Endodermal cell (in vitro differentiated cells): ENCODE measurements around the gene DLG1. TPM values are rescaled to one million over a fixed set of nuclear protein-coding genes. Genes with fewer than 3 reads are reported as not detected.

Experiments
- DNase-seq: peaks from one replicate; pipeline ENCODE4 v3.0.0-alpha.2; 2017
- H3K27ac ChIP-seq: 2 replicates; pipeline ENCODE4 v1.5.1; 2013; ENCODE audit warnings: mild to moderate bottlenecking, low read depth, low read length, moderate library complexity
- H3K27me3 ChIP-seq: 2 replicates; pipeline ENCODE4 v1.6.1; 2013; ENCODE audit warnings: mild to moderate bottlenecking, low read length, moderate library complexity; ENCODE audit not compliant: insufficient read depth, control insufficient read depth, poor library complexity, severe bottlenecking
- H3K36me3 ChIP-seq: 2 replicates; pipeline ENCODE4 v1.7.0; 2013; ENCODE audit warnings: mild to moderate bottlenecking, low read length, moderate library complexity; ENCODE audit not compliant: control insufficient read depth, insufficient read depth
- H3K4me1 ChIP-seq: one replicate; pipeline ENCODE4 v1.7.0; 2013; ENCODE audit warnings: low read length; ENCODE audit not compliant: control insufficient read depth, insufficient read depth
- H3K4me3 ChIP-seq: 2 replicates; pipeline ENCODE4 v1.5.1; 2013; ENCODE audit warnings: mild to moderate bottlenecking, low read length, moderate library complexity
- H3K9ac ChIP-seq: 2 replicates; pipeline ENCODE4 v1.6.1; 2013; ENCODE audit warnings: mild to moderate bottlenecking, low read length, moderate library complexity; ENCODE audit not compliant: poor library complexity, severe bottlenecking; ENCODE audit errors: extremely low read depth
- H3K9me3 ChIP-seq: 2 replicates; pipeline ENCODE4 v1.6.1; 2013; ENCODE audit warnings: mild to moderate bottlenecking, low read length, moderate library complexity; ENCODE audit not compliant: control insufficient read depth
- H3K27ac Mint-ChIP-seq: 2 replicates; pipeline ENCODE4 v1.8.0; 2020; ENCODE audit warnings: mixed read lengths
- H3K27me3 Mint-ChIP-seq: 2 replicates; pipeline ENCODE4 v1.8.0; 2021; ENCODE audit warnings: mild to moderate bottlenecking, mixed read lengths; ENCODE audit not compliant: insufficient read depth
- H3K36me3 Mint-ChIP-seq: 2 replicates; pipeline ENCODE4 v1.8.0; 2020; ENCODE audit warnings: low read depth, mixed read lengths
- H3K4me1 Mint-ChIP-seq: 2 replicates; pipeline ENCODE4 v1.8.0; 2020; ENCODE audit warnings: mixed read lengths
- H3K4me3 Mint-ChIP-seq: 2 replicates; pipeline ENCODE4 v1.8.0; 2020; ENCODE audit warnings: mild to moderate bottlenecking, moderate library complexity, mixed read lengths
- H3K9me3 Mint-ChIP-seq: 2 replicates; pipeline ENCODE4 v1.8.0; 2020; ENCODE audit warnings: mild to moderate bottlenecking, mixed read lengths
- CTCF ChIP-seq: fragments of 200-600 bp; sonication (generic); conservative IDR thresholded peaks from 2 replicates; pipeline ENCODE4 v1.5.0; 2021; ENCODE audit warnings: antibody characterized with exemption, mild to moderate bottlenecking
- WGBS, 2 experiments: methylation state at CpG; one replicate each; pipeline versions ENCODE4 v1.1.5 to v1.1.7; 2013; ENCODE audit warnings: missing lambda C conversion rate in 2 of 2, mixed read lengths in 1 of 2; ENCODE audit not compliant: insufficient coverage in 1 of 2, insufficient read length in 1 of 2; 5-methylcytosine and 5-hydroxymethylcytosine counted together
- total RNA-seq, 2 donors: library from RNA; stranded (reverse); fragmentation: NEBNext Ultra II Directional in 1 of 2; extraction: Animal tissue kit (Norgen Biotek cat#: 25700) in 1 of 2; gene quantifications; 2 replicates in 1 of 2; 3 replicates in 1 of 2; pipeline ENCODE4 v1.2.1, GENCODE V29; 2021

The DLG1 gene
- total RNA-seq, 2 donors from 2014 or later, result 78.7 to 96.9 TPM

- H3K27ac Mint-ChIP-seq, result peak overlapping the region; percentile 65
- H3K4me3 Mint-ChIP-seq, result no peak overlapping the region
- TF ChIP-seq CTCF, result no peak
- H3K9me3 ChIP-seq, result no peaks in the 10 kb centered on the region
- peak overlapping the region; percentile 9 for H3K9ac ChIP-seq
- H3K27me3 ChIP-seq, result no peaks in the 10 kb centered on the region
- H3K27ac ChIP-seq, result no peak overlapping the region
- H3K36me3 ChIP-seq, result peaks cover 14% of the 10 kb centered on the region
- H3K4me1 ChIP-seq, result peaks cover 5% of the 10 kb centered on the region
- H3K4me1 Mint-ChIP-seq, result peaks cover 23% of the 10 kb centered on the region
- no peaks in the 10 kb centered on the region for H3K27me3 Mint-ChIP-seq
- H3K4me3 ChIP-seq, result no peak overlapping the region
- H3K9me3 Mint-ChIP-seq, result no peaks in the 10 kb centered on the region
- peaks cover 23% of the 10 kb centered on the region for H3K36me3 Mint-ChIP-seq
- peak; percentile 63 for DNase-seq
- WGBS, 2 experiments, result 51 to 58% methylated on average over 2 to 4 of the region's 4 CpGs
Observed at GRCh38 chr3:197168063-197168462, 130.3 kb downstream of the DLG1 start.

- peaks cover 27% of the 10 kb centered on the region for H3K36me3 Mint-ChIP-seq
- peaks cover 28% of the 10 kb centered on the region for H3K4me1 Mint-ChIP-seq
- H3K9me3 ChIP-seq, result no peaks in the 10 kb centered on the region
- peaks cover 5% of the 10 kb centered on the region for H3K4me1 ChIP-seq
- H3K36me3 ChIP-seq, result peaks cover 14% of the 10 kb centered on the region
- H3K27me3 Mint-ChIP-seq, result no peaks in the 10 kb centered on the region
- no peaks in the 10 kb centered on the region for H3K9me3 Mint-ChIP-seq
- no peaks in the 10 kb centered on the region for H3K27me3 ChIP-seq
- H3K4me3 ChIP-seq, result no peak overlapping the region
- no peak overlapping the region for H3K4me3 Mint-ChIP-seq
- peak overlapping the region; percentile 9 for H3K9ac ChIP-seq
- H3K27ac Mint-ChIP-seq, result no peak overlapping the region
- H3K27ac ChIP-seq, result no peak overlapping the region
- DNase-seq, result no peak
- no peak for TF ChIP-seq CTCF
- WGBS, 2 experiments, result 94% methylated on average over 2 of the region's 2 CpGs; no CpG with 5 or more reads in 1 of the 2 experiments
Observed at GRCh38 chr3:197167549-197167948, 130.9 kb downstream of the DLG1 start.

- H3K27ac Mint-ChIP-seq, result peak overlapping the region; percentile 28
Observed at GRCh38 chr3:197165890-197166289, 132.5 kb downstream of the DLG1 start.

More at GRCh38 chr3:197165890-197166289, 132.5 kb downstream of the DLG1 start:
- H3K27me3 Mint-ChIP-seq, result no peaks in the 10 kb centered on the region
- 96 to 98% methylated on average over 5 to 6 of the region's 6 CpGs for WGBS, 2 experiments
- H3K4me1 Mint-ChIP-seq, result peaks cover 30% of the 10 kb centered on the region
- Histone ChIP-seq H3K9me3 (no peaks in the 10 kb centered on the region), H3K36me3 (peaks cover 14% of the 10 kb centered on the region), H3K4me1 (peaks cover 5% of the 10 kb centered on the region), H3K27ac (no peak overlapping the region), H3K4me3 (no peak overlapping the region), H3K9ac (no peak overlapping the region), H3K27me3 (no peaks in the 10 kb centered on the region)
- DNase-seq, result no peak
- peaks cover 27% of the 10 kb centered on the region for H3K36me3 Mint-ChIP-seq
- no peak overlapping the region for H3K4me3 Mint-ChIP-seq
- no peak for TF ChIP-seq CTCF
- no peaks in the 10 kb centered on the region for H3K9me3 Mint-ChIP-seq
